Ishikawa (cell line): Measurements from ENCODE around the gene SH2B2.

Source experiments
- CEBPB ChIP-seq: IDR thresholded peaks from 2 replicates; pipeline ENCODE4 v1.6.1; 2012
- CREB1 ChIP-seq: IDR thresholded peaks from 2 replicates; pipeline ENCODE4 v1.6.1; 2012; ENCODE audit warnings: low read depth
- EGR1 ChIP-seq: IDR thresholded peaks from 2 replicates; pipeline ENCODE4 v1.6.1; 2012
- EP300 ChIP-seq: IDR thresholded peaks from 2 replicates; pipeline ENCODE4 v1.6.1; 2012; ENCODE audit warnings: borderline replicate concordance
- FOXM1 ChIP-seq: IDR thresholded peaks from 2 replicates; pipeline ENCODE4 v1.6.1; 2012; ENCODE audit warnings: low read depth, borderline replicate concordance
- NFIC ChIP-seq: IDR thresholded peaks from 2 replicates; pipeline ENCODE4 v1.6.1; 2012
- RAD21 ChIP-seq: IDR thresholded peaks from 2 replicates; pipeline ENCODE4 v1.6.1; 2012; ENCODE audit warnings: low read depth
- TAF1 ChIP-seq: IDR thresholded peaks from 2 replicates; pipeline ENCODE4 v1.6.1; 2012; ENCODE audit warnings: low read depth, mild to moderate bottlenecking
- TCF12 ChIP-seq: IDR thresholded peaks from 2 replicates; pipeline ENCODE4 v1.6.1; 2012; ENCODE audit warnings: low read depth
- TEAD4 ChIP-seq: IDR thresholded peaks from 2 replicates; pipeline ENCODE4 v1.6.1; 2012
- YY1 ChIP-seq: IDR thresholded peaks from 2 replicates; pipeline ENCODE4 v1.6.1; 2012; ENCODE audit warnings: low read depth
- ZBTB7A ChIP-seq: IDR thresholded peaks from 2 replicates; pipeline ENCODE4 v1.6.1; 2012; ENCODE audit warnings: low read depth
- TF ChIP-seq, protein P1 (sequence below): IDR thresholded peaks from 2 replicates; pipeline ENCODE4 v1.6.1; 2012
- TF ChIP-seq, protein P2 (sequence below): IDR thresholded peaks from 2 replicates; pipeline ENCODE4 v1.6.1; 2012
- TF ChIP-seq, protein P3 (sequence below): IDR thresholded peaks from 2 replicates; pipeline ENCODE4 v1.6.1; 2012; ENCODE audit warnings: low read depth, mild to moderate bottlenecking

The SH2B2 gene

DNA sequence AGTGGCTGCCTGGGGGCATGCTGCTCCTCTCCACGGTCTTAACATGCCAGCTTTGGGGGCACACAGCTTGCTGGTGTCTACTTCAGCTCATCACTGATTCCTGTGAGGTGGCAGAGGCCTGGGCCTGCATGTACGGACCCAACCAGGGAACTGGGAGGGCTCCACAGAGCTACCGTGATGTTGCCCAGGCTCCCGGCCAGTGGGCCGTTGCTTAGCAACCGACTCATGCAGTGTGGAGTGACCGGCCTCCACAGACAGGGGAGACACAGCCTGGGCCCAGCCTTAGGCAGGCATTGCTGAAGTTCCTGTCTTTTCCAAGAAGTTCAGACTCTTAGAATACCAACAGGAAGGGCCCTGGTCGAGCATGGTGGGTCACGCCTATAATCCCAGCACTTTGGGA lies 25.8 kb upstream of the SH2B2 start:
- TF ChIP-seq NFIC: no peak
- no peak for TF ChIP-seq TAF1
- no peak for TF ChIP-seq CREB1
- TF ChIP-seq, protein P1, sequence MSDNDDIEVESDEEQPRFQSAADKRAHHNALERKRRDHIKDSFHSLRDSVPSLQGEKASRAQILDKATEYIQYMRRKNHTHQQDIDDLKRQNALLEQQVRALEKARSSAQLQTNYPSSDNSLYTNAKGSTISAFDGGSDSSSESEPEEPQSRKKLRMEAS: no peak
- TF ChIP-seq TCF12: no peak
- TF ChIP-seq, protein P2, sequence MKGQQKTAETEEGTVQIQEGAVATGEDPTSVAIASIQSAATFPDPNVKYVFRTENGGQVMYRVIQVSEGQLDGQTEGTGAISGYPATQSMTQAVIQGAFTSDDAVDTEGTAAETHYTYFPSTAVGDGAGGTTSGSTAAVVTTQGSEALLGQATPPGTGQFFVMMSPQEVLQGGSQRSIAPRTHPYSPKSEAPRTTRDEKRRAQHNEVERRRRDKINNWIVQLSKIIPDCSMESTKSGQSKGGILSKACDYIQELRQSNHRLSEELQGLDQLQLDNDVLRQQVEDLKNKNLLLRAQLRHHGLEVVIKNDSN: no peak
- no peak for TF ChIP-seq EP300
- TF ChIP-seq YY1: no peak
- TF ChIP-seq TEAD4: no peak
- TF ChIP-seq RAD21: no peak
- no peak for TF ChIP-seq EGR1
- TF ChIP-seq CEBPB: no peak
- TF ChIP-seq, protein P3, sequence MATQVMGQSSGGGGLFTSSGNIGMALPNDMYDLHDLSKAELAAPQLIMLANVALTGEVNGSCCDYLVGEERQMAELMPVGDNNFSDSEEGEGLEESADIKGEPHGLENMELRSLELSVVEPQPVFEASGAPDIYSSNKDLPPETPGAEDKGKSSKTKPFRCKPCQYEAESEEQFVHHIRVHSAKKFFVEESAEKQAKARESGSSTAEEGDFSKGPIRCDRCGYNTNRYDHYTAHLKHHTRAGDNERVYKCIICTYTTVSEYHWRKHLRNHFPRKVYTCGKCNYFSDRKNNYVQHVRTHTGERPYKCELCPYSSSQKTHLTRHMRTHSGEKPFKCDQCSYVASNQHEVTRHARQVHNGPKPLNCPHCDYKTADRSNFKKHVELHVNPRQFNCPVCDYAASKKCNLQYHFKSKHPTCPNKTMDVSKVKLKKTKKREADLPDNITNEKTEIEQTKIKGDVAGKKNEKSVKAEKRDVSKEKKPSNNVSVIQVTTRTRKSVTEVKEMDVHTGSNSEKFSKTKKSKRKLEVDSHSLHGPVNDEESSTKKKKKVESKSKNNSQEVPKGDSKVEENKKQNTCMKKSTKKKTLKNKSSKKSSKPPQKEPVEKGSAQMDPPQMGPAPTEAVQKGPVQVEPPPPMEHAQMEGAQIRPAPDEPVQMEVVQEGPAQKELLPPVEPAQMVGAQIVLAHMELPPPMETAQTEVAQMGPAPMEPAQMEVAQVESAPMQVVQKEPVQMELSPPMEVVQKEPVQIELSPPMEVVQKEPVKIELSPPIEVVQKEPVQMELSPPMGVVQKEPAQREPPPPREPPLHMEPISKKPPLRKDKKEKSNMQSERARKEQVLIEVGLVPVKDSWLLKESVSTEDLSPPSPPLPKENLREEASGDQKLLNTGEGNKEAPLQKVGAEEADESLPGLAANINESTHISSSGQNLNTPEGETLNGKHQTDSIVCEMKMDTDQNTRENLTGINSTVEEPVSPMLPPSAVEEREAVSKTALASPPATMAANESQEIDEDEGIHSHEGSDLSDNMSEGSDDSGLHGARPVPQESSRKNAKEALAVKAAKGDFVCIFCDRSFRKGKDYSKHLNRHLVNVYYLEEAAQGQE: no peak
- TF ChIP-seq ZBTB7A: no peak
- no peak for TF ChIP-seq FOXM1

DNA sequence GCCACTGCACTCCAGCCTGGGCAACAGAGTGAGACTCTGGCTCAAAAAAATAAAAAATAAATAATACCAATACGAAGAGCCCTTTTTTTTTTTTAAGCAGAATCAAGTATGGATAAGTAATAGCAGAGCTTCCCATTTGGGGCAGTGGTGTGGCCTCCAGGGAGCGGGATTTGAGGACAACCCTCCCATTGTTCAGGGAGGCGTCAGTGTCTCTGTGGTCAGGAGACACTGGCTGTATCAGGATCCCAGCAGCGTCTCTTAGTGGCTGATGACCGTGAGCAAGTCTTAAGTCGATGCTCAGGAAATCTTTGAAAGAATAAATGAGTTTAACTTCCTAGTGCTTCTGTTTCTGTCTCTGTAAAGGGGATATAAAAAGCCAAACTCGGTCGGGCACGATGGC lies 25.2 kb upstream of the SH2B2 start:
- TF ChIP-seq EGR1 (no peak), ZBTB7A (no peak), CEBPB (no peak), NFIC (no peak), EP300 (no peak), FOXM1 (no peak), RAD21 (no peak), YY1 (no peak), CREB1 (no peak), TCF12 (no peak), TEAD4 (no peak), TAF1 (no peak)
- TF ChIP-seq, protein P1: no peak
- TF ChIP-seq, protein P3: no peak
- TF ChIP-seq, protein P2: no peak

DNA sequence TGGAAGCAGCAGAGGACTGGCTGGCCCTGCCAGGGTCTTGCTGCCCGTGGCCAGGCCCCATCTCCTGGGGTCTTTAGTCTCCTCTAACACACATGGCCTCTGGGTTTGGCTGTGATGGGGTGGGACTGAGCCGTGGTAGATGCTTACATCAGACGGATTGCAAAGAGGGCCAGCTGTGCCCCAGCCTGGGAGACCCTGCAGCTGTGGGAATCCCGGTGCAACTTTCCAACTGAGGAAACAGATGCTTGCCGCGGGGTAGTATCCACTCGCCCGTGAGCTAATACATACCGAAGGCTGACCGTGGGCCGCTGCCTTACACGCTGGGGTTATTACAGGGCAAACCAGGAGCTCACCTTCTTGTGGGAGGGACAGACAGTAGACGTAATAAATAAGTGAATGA lies 24.1 kb upstream of the SH2B2 start:
- TF ChIP-seq EGR1 (no peak), TAF1 (no peak), RAD21 (no peak), NFIC (no peak), TEAD4 (no peak), ZBTB7A (no peak), YY1 (no peak), CEBPB (no peak), EP300 (no peak), CREB1 (no peak), TCF12 (no peak), FOXM1 (no peak)
- TF ChIP-seq, protein P3: no peak
- TF ChIP-seq, protein P1: no peak
- TF ChIP-seq, protein P2: no peak
